Ishikawa (cell line): Measurements from ENCODE around the gene PGAP6.
A peak's percentile ranks its signal among the peaks of the same experiment; 100 is the strongest.

ENCODE experiments used
- CREB1 ChIP-seq: IDR thresholded peaks from 2 replicates; pipeline ENCODE4 v1.6.1; 2012; ENCODE audit warnings: low read depth
- EGR1 ChIP-seq: IDR thresholded peaks from 2 replicates; pipeline ENCODE4 v1.6.1; 2012
- EP300 ChIP-seq: IDR thresholded peaks from 2 replicates; pipeline ENCODE4 v1.6.1; 2012; ENCODE audit warnings: borderline replicate concordance
- FOXM1 ChIP-seq: IDR thresholded peaks from 2 replicates; pipeline ENCODE4 v1.6.1; 2012; ENCODE audit warnings: low read depth, borderline replicate concordance
- NFIC ChIP-seq: IDR thresholded peaks from 2 replicates; pipeline ENCODE4 v1.6.1; 2012
- RAD21 ChIP-seq: IDR thresholded peaks from 2 replicates; pipeline ENCODE4 v1.6.1; 2012; ENCODE audit warnings: low read depth
- TAF1 ChIP-seq: IDR thresholded peaks from 2 replicates; pipeline ENCODE4 v1.6.1; 2012; ENCODE audit warnings: low read depth, mild to moderate bottlenecking
- TEAD4 ChIP-seq: IDR thresholded peaks from 2 replicates; pipeline ENCODE4 v1.6.1; 2012
- ZBTB7A ChIP-seq: IDR thresholded peaks from 2 replicates; pipeline ENCODE4 v1.6.1; 2012; ENCODE audit warnings: low read depth

DNA sequence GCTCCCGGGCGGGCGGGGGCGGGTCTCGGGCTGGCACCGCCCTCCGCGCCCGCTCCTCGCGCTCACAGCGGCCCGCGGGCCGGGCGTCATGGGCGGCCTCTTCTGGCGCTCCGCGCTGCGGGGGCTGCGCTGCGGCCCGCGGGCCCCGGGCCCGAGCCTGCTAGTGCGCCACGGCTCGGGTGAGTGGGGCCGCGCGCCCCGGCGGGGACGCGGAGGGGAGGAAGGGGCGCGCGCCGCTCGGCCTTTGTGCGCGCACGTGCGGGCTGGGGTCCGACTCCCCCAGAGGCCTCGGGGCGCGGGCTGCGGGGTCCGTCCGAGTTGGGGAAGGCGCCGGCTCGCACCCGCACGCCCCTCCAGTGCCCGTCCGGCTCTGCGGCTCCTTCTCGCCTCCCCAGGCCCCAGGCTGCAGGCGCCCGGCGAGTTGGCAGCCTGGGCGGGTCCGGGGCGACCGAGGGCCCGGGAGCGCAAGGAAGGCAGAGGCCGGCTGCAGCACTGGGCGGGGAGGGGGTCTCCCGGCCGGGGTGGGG lies 15.4 kb upstream of the PGAP6 start, which contains the start of gene NME4:
- TF ChIP-seq TAF1 (no peak), RAD21 (no peak), NFIC (no peak), EP300 (no peak), EGR1 (no peak), ZBTB7A (peak; percentile 83), FOXM1 (no peak), TEAD4 (no peak), CREB1 (no peak)
